Smooth muscle cell (in vitro differentiated cells): Measurements from ENCODE around the gene CEMIP2. TPM values are rescaled to one million over a fixed set of nuclear protein-coding genes. Genes with fewer than 3 reads are reported as not detected.

Experiments
- DNase-seq: peaks from one replicate; lab custom pipeline; 2025; ENCODE audit not compliant: unreplicated experiment; lab: John Stamatoyannopoulos, UW
- H2AFZ ChIP-seq: fragments of 200-600 bp; sonication (generic); 2 replicates; pipeline ENCODE4 v1.6.0; 2016; ENCODE audit warnings: antibody characterized with exemption, low read depth, mild to moderate bottlenecking
- H3F3A ChIP-seq: fragments of 200-600 bp; sonication (generic); 2 replicates; pipeline ENCODE4 v1.6.0; 2017; ENCODE audit warnings: antibody characterized with exemption, low read depth
- H3K27ac ChIP-seq: fragments of 200-600 bp; sonication (generic); 2 replicates; pipeline ENCODE4 v1.5.1; 2016; ENCODE audit warnings: low read depth, mild to moderate bottlenecking
- H3K27me3 ChIP-seq: fragments of 200-600 bp; sonication (generic); 2 replicates; pipeline ENCODE4 v1.6.1; 2016; ENCODE audit warnings: low read depth, mild to moderate bottlenecking
- H3K36me3 ChIP-seq: fragments of 200-600 bp; sonication (generic); 2 replicates; pipeline ENCODE4 v1.5.1; 2016; ENCODE audit warnings: low read depth
- H3K4me1 ChIP-seq: fragments of 200-600 bp; sonication (generic); 2 replicates; pipeline ENCODE4 v1.5.1; 2016; ENCODE audit warnings: low read depth
- H3K4me2 ChIP-seq: fragments of 200-600 bp; sonication (generic); 2 replicates; pipeline ENCODE4 v1.6.0; 2016; ENCODE audit warnings: mild to moderate bottlenecking
- H3K4me3 ChIP-seq: fragments of 200-600 bp; sonication (generic); 2 replicates; pipeline ENCODE4 v1.5.1; 2016; ENCODE audit warnings: mild to moderate bottlenecking
- H3K79me2 ChIP-seq: fragments of 200-600 bp; sonication (generic); 2 replicates; pipeline ENCODE4 v1.6.0; 2016; ENCODE audit warnings: low read depth, mild to moderate bottlenecking
- H3K9ac ChIP-seq: fragments of 200-600 bp; sonication (generic); 2 replicates; pipeline ENCODE4 v1.6.0; 2016; ENCODE audit warnings: low read depth
- H3K9me3 ChIP-seq: fragments of 200-600 bp; sonication (generic); replicated peaks from 2 replicates; pipeline ENCODE4 v1.5.1; 2016; ENCODE audit warnings: low read depth
- H4K20me1 ChIP-seq: fragments of 200-600 bp; sonication (generic); 2 replicates; pipeline ENCODE4 v1.6.0; 2016; ENCODE audit warnings: low read depth
- WGBS: methylation state at CpG from one replicate; pipeline ENCODE4 v1.1.7; 2016; ENCODE audit warnings: low lambda C conversion rate; 5-methylcytosine and 5-hydroxymethylcytosine counted together
- polyA plus RNA-seq: library from polyadenylated mRNA; unstranded; fragments of >200 nt; fragmentation: Nextera tagmentation; extraction: Ambion mirVana; gene quantifications from 2 replicates; pipeline ENCODE4 v1.2.1, GENCODE V29; 2016
- total RNA-seq: library from RNA; depleted of rRNA; stranded (reverse); fragments of >200 nt; gene quantifications from 2 replicates; pipeline ENCODE4 v1.2.3, GENCODE V29; 2014
- TF ChIP-seq, protein P1 (sequence below): fragments of 200-600 bp; sonication (generic); IDR thresholded peaks from 2 replicates; pipeline ENCODE4 v1.5.1; 2017; ENCODE audit warnings: borderline replicate concordance, mild to moderate bottlenecking, antibody characterized with exemption; ENCODE audit not compliant: insufficient read depth, poor library complexity, severe bottlenecking

The CEMIP2 gene
- total and polyA plus RNA-seq, 2 experiments from 2014 or later = 46.1 to 103 TPM

DNA sequence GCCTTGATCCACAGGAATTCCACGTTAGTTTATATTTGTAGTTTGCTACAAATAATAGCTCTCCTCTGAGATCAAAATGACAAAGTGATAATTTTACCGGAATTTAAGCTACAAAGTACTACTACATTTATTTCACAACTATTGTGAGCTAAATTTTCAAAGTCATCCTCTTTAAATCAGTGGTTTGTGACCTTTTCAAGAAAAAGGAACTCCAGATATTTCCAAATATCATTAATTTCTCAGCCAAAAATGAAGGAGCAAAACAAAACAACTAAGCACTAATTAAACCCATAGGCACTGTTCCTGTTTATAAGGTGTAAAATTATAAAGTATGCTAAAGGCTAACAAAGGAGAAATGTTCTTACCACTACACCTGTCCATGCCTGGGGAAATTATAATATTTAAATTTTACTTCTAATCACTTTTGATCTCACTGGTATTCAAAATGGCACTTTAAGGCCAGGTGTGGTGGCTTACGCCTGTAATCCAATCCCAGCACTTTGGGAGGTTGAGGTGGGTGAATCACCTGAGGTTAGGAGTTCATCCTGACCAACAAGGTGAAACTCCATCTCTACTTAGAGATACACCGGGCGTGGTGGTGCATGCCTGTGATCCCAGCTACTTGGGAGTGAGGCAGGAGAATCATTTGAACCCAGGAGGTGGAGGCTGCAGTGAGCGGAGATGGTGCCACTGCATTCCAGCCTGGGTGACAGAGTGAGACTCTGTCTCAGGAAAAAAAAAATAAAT, 77.5 kb downstream of the CEMIP2 start:
- Histone ChIP-seq H2AFZ (no peak overlapping the region), H3K4me1 (no peaks in the 10 kb centered on the region), H3K27me3 (no peaks in the 10 kb centered on the region), H3K9ac (no peak overlapping the region), H3K27ac (peak overlapping the region; percentile 47), H3K36me3 (peaks cover 21% of the 10 kb centered on the region), H3K79me2 (peaks cover 4% of the 10 kb centered on the region), H3K4me3 (no peak overlapping the region), H4K20me1 (peaks cover 10% of the 10 kb centered on the region), H3K9me3 (no peaks in the 10 kb centered on the region), H3K4me2 (no peak overlapping the region), H3F3A (peaks cover 2% of the 10 kb centered on the region)
- TF ChIP-seq, protein P1, sequence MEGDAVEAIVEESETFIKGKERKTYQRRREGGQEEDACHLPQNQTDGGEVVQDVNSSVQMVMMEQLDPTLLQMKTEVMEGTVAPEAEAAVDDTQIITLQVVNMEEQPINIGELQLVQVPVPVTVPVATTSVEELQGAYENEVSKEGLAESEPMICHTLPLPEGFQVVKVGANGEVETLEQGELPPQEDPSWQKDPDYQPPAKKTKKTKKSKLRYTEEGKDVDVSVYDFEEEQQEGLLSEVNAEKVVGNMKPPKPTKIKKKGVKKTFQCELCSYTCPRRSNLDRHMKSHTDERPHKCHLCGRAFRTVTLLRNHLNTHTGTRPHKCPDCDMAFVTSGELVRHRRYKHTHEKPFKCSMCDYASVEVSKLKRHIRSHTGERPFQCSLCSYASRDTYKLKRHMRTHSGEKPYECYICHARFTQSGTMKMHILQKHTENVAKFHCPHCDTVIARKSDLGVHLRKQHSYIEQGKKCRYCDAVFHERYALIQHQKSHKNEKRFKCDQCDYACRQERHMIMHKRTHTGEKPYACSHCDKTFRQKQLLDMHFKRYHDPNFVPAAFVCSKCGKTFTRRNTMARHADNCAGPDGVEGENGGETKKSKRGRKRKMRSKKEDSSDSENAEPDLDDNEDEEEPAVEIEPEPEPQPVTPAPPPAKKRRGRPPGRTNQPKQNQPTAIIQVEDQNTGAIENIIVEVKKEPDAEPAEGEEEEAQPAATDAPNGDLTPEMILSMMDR = no peak
- no peak for DNase-seq
- 86% methylated on average over 6 of the region's 6 CpGs for WGBS

DNA sequence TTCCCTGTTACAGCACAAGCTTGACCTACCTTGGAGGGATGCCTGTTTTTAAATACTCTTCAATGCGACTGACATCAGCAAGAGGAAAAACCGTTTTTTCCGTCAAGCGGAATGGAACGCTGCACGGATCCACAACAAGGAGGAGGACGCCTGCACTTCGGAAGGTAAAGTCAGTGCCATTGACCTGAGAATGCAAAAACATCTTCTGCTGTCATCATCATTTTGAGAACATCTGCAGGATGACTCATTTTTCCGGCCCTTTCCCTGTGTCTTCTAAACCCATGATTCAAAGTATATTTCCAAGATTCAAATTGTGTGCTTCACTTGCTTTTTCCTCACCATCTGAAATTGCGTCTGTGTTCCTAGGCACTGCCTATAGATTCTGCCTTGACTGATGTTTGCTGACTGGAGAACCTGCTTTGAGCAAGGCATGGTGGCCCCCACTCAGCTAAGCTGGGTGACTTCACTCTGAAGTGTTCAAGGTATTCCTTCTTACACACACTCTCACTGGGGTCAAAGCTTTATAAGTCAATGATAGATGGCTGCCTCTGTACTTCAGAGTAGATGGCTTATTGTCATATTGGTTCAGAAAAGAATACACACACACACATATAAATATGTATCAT, 78.1 kb downstream of the CEMIP2 start:
- no peak for DNase-seq

DNA sequence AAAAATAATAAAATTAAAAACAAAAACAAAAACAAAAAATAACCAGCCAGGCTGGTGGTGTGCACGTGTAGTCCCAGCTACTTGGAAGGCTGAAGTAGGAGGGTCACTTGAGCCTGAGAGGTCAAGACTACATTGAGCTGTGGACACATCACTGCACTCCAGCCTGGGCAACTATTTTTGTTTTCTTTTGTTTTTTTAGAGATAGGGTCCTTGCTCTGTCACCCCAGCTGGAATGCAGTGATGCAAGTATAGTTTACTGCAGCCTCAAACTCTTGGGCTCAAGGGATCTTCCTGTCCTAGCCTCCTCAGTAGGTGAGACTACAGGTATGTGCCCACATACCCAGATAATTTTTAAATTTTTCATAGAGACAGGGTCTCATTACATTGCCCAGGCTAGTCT, 80.6 kb downstream of the CEMIP2 start:
- no peaks in the 10 kb centered on the region for H3K27me3 ChIP-seq
- peak overlapping the region; percentile 25 for H3K27ac ChIP-seq
- DNase-seq = no peak
- WGBS = 94% methylated on average over 1 of the region's 1 CpG
- peaks cover 10% of the 10 kb centered on the region for H4K20me1 ChIP-seq
- no peak overlapping the region for H3K9ac ChIP-seq
- peaks cover 11% of the 10 kb centered on the region for H3K4me1 ChIP-seq
- H3F3A ChIP-seq = peaks cover 23% of the 10 kb centered on the region
- peaks cover 8% of the 10 kb centered on the region for H3K36me3 ChIP-seq
- H2AFZ ChIP-seq = no peak overlapping the region
- no peak overlapping the region for H3K4me2 ChIP-seq
- TF ChIP-seq, protein P1 = no peak
- H3K4me3 ChIP-seq = no peak overlapping the region
- peaks cover 4% of the 10 kb centered on the region for H3K79me2 ChIP-seq
- no peaks in the 10 kb centered on the region for H3K9me3 ChIP-seq

More for the DNA sequence above, 78.1 kb downstream of the CEMIP2 start:
- Histone ChIP-seq H3K4me3 (no peak overlapping the region), H4K20me1 (peaks cover 10% of the 10 kb centered on the region), H3K79me2 (peaks cover 4% of the 10 kb centered on the region), H3K36me3 (peaks cover 19% of the 10 kb centered on the region), H3K4me1 (no peaks in the 10 kb centered on the region), H2AFZ (no peak overlapping the region), H3K9ac (no peak overlapping the region), H3K4me2 (no peak overlapping the region), H3K9me3 (no peaks in the 10 kb centered on the region), H3K27ac (peak overlapping the region; percentile 47), H3K27me3 (no peaks in the 10 kb centered on the region), H3F3A (peaks cover 7% of the 10 kb centered on the region)
- TF ChIP-seq, protein P1 = no peak
- 86% methylated on average over 10 of the region's 10 CpGs for WGBS
